WTC11 (cell line): ENCODE measurements around the gene SUCLG2.

Experiments used
- CTCF ChIP-seq: fragments of 200-600 bp; IDR thresholded peaks from 2 replicates; pipeline ENCODE4 v1.8.0; 2022; ENCODE audit warnings: antibody characterized with exemption
- TEAD4 ChIP-seq: sonication (generic); formaldehyde crosslinking; IDR thresholded peaks from 2 replicates; pipeline ENCODE4 v1.8.0; 2022; ENCODE audit warnings: mild to moderate bottlenecking, missing genetic modification reagents

DNA sequence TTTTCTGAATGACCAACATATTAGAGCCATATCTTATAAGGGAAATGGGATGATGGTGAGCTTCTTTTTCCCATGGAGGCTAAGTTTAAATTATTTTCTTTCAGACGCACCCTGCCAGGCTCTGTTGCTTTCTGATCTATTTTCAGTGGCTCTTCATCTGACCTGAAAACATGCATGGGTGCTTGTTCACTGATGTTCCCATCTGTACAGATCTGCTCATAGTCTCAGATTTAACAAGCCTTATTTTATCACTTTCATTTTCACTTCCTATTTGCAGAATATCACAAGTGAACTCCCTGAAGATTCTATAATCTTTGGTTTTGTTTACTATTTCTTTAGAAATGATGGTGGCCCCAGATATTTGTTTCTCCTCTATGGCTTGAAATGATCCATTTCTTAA lies 31.1 kb upstream of the SUCLG2 start:
- TF ChIP-seq TEAD4: no peak
- TF ChIP-seq CTCF: no peak
